Hepatocyte (in vitro differentiated cells): Measurements from ENCODE around the gene ITGB3. TPM values are rescaled to one million over a fixed set of nuclear protein-coding genes. Genes with fewer than 3 reads are reported as not detected.

Source experiments
- polyA plus RNA-seq: library from polyadenylated mRNA; unstranded; fragments of >200 nt; fragmentation: Nextera tagmentation; extraction: Ambion mirVana; gene quantifications from 2 replicates; pipeline ENCODE4 v1.2.1, GENCODE V29; 2016
- small RNA-seq: library from RNA; depleted of rRNA; stranded (forward); fragments of <200 nt; gene quantifications from one replicate; pipeline ENCODE3, GENCODE V24; 2014
- total RNA-seq: library from RNA; depleted of rRNA; stranded (reverse); fragments of >200 nt; gene quantifications from 2 replicates; pipeline ENCODE4 v1.2.3, GENCODE V29; 2014

Gene ITGB3
- total and polyA plus RNA-seq, 2 experiments from 2014 or later, result 0.66 to 1.4 TPM

Small RNA genes lying within 50 kb of the gene (small RNA-seq; reads per million reads assigned to genes)
- gene RNU7-186P, result not detected

Other genes starting within 250 kb of the ITGB3 start
- 61.9 and 63.5 TPM in 2 replicates for gene CDC27, start 64.5 kb upstream of the ITGB3 start, total RNA-seq
- 35.6 and 38.4 TPM in 2 replicates for gene CDC27, start 64.5 kb upstream of the ITGB3 start, polyA plus RNA-seq
- 4.3 and 10.2 TPM in 2 replicates for gene MYL4, start 44.5 kb upstream of the ITGB3 start, total RNA-seq
- gene MYL4, start 44.5 kb upstream of the ITGB3 start, polyA plus RNA-seq, result 28.6 and 28.7 TPM in 2 replicates
- 3.1 and 7.9 TPM in 2 replicates for gene EFCAB13, start 70.1 kb downstream of the ITGB3 start, total RNA-seq
- 1.9 and 2.1 TPM in 2 replicates for gene EFCAB13, start 70.1 kb downstream of the ITGB3 start, polyA plus RNA-seq